Measurements from ENCODE around the gene POLR2E. TPM values are rescaled to one million over a fixed set of nuclear protein-coding genes. Genes with fewer than 3 reads are reported as not detected.

The POLR2E gene
- polyA plus RNA-seq, 3 donors: 183 to 222 (median 195) TPM

GRCh38 chr19:1125601-1126467, 30.7 kb upstream of the POLR2E start:
- Mint-ChIP-seq H3K27me3 (ENCODE audit: low read depth in 3 of 3) (peaks cover 0 to 4% (median 0%) of the 10 kb centered on the region in 3 donors), H3K4me1 (peaks cover 11% of the 10 kb centered on the region), H3K27ac (peak overlapping the region in 4 of 7 donors; percentile 15 to 69 (median 44)), H3K4me3 (no peak overlapping the region), H3K9me3 (peaks cover 0 to 3% (median 0%) of the 10 kb centered on the region in 7 donors), H3K36me3 (peaks cover 50 to 87% of the 10 kb centered on the region in 2 donors)
- no peak overlapping the region for H3K4me3 ChIP-seq (replicated peaks in 1 of 3; ENCODE audit: low read depth in 2 of 3, low read length in 3 of 3)
- DNase-seq: no peak
- intact Hi-C loops (cut with micrococcal nuclease): no loop called here
- H3K36me3 ChIP-seq (replicated peaks in 1 of 2; ENCODE audit: control insufficient read depth in 1 of 2, insufficient read depth in 2 of 2, low read length in 2 of 2): peaks cover 75 to 90% of the 10 kb centered on the region in 2 donors
- H3K27me3 ChIP-seq (ENCODE audit: control insufficient read depth in 2 of 2, insufficient read depth in 2 of 2, low read length in 2 of 2): no peaks in the 10 kb centered on the region
- 83% methylated on average over 15 of the region's 33 CpGs for WGBS (ENCODE audit: insufficient coverage)
- no peaks in the 10 kb centered on the region for H3K9me3 ChIP-seq (replicated peaks in 1 of 2; ENCODE audit: control insufficient read depth in 1 of 2, insufficient read depth in 1 of 2, low read length in 2 of 2)
- no peak overlapping the region for H3K4me2 ChIP-seq (replicated peaks; ENCODE audit: extremely low read depth, low read length, poor library complexity, severe bottlenecking)
- H2AFZ ChIP-seq (ENCODE audit: insufficient read depth, low read depth, low read length, poor library complexity, severe bottlenecking): no peak overlapping the region
- H3K9ac ChIP-seq (ENCODE audit: insufficient read depth, low read length, poor library complexity, severe bottlenecking): no peak overlapping the region
- peaks cover 99% of the 10 kb centered on the region for H4K20me1 ChIP-seq (ENCODE audit: insufficient read depth, low read length)
- no peak for TF ChIP-seq CTCF (IDR thresholded peaks at IDR 0.05)
- H3K27ac ChIP-seq (ENCODE audit: low read depth in 1 of 2, low read length in 2 of 2): no peak overlapping the region
- H3K79me2 ChIP-seq (ENCODE audit: insufficient read depth, low read length): peaks cover 46% of the 10 kb centered on the region
- peaks cover 5 to 11% of the 10 kb centered on the region in 2 donors for H3K4me1 ChIP-seq (ENCODE audit: control insufficient read depth in 1 of 2, insufficient read depth in 2 of 2, low read length in 2 of 2)

GRCh38 chr19:1123885-1124677, 28.9 kb upstream of the POLR2E start:
- H3K4me3 Mint-ChIP-seq: no peak overlapping the region
- Histone ChIP-seq H3K4me1 (ENCODE audit: control insufficient read depth in 1 of 2, insufficient read depth in 2 of 2, low read length in 2 of 2) (no peaks in the 10 kb centered on the region), H3K36me3 (replicated peaks in 1 of 2; ENCODE audit: control insufficient read depth in 1 of 2, insufficient read depth in 2 of 2, low read length in 2 of 2) (peaks cover 82 to 94% of the 10 kb centered on the region in 2 donors), H4K20me1 (ENCODE audit: insufficient read depth, low read length) (peaks cover 98% of the 10 kb centered on the region), H3K27me3 (ENCODE audit: control insufficient read depth in 2 of 2, insufficient read depth in 2 of 2, low read length in 2 of 2) (no peaks in the 10 kb centered on the region), H3K9me3 (replicated peaks in 1 of 2; ENCODE audit: control insufficient read depth in 1 of 2, insufficient read depth in 1 of 2, low read length in 2 of 2) (no peaks in the 10 kb centered on the region), H3K9ac (ENCODE audit: insufficient read depth, low read length, poor library complexity, severe bottlenecking) (no peak overlapping the region), H3K27ac (ENCODE audit: low read depth in 1 of 2, low read length in 2 of 2) (peak overlapping the region in 1 of 2 donors; percentile 34), H3K4me2 (replicated peaks; ENCODE audit: extremely low read depth, low read length, poor library complexity, severe bottlenecking) (no peak overlapping the region), H3K4me3 (replicated peaks in 1 of 3; ENCODE audit: low read depth in 2 of 3, low read length in 3 of 3) (no peak overlapping the region), H2AFZ (ENCODE audit: insufficient read depth, low read depth, low read length, poor library complexity, severe bottlenecking) (no peak overlapping the region), H3K79me2 (ENCODE audit: insufficient read depth, low read length) (peaks cover 32% of the 10 kb centered on the region)
- H3K27ac Mint-ChIP-seq: no peak overlapping the region
- H3K27me3 Mint-ChIP-seq (ENCODE audit: low read depth in 3 of 3): peaks cover 0 to 3% (median 0%) of the 10 kb centered on the region in 3 donors
- no peak for DNase-seq
- 97% methylated on average over 23 of the region's 23 CpGs for WGBS (ENCODE audit: insufficient coverage)
- H3K4me1 Mint-ChIP-seq: no peaks in the 10 kb centered on the region
- no peak for TF ChIP-seq CTCF (IDR thresholded peaks at IDR 0.05)
- intact Hi-C loops (cut with micrococcal nuclease): no loop called here
- peaks cover 0 to 3% (median 0%) of the 10 kb centered on the region in 7 donors for H3K9me3 Mint-ChIP-seq
- peaks cover 55 to 90% of the 10 kb centered on the region in 2 donors for H3K36me3 Mint-ChIP-seq
